HCT116 (cell line): ENCODE results near the gene TRIM66. TPM values are rescaled to one million over a fixed set of nuclear protein-coding genes. Genes with fewer than 3 reads are reported as not detected.

Experiments
- ATAC-seq: fragments of 200-7000 bp; cut with Tn5 transposase; 2 replicates; pipeline ENCODE4 v1.9.1; 2020; ENCODE audit warnings: mild to moderate bottlenecking, moderate library complexity
- BruUV-seq: library from RNA; stranded (reverse); fragments of 400-500 nt; replicated peaks from 2 replicates; lab custom pipeline; 2021; lab: Mats Ljungman, UMichigan
- CTCF ChIA-PET: fragments of 300-600 bp; sonication (Branson Sonifier 250); formaldehyde crosslinking; loops from one replicate; lab custom pipeline; 2021; ENCODE audit warnings: antibody characterized with exemption; lab: Charles Lee
- POLR2A ChIA-PET: fragments of 300-600, 350-600 bp; sonication (Branson Sonifier 250); formaldehyde crosslinking; loops from one replicate; lab custom pipeline; 2021; ENCODE audit warnings: antibody characterized with exemption; lab: Charles Lee
- RAD21 ChIA-PET, 2 experiments: fragments of 300-600 bp; sonication (Branson Sonifier 250); formaldehyde crosslinking; loops; one replicate each; lab custom pipeline; 2023; ENCODE audit warnings: low total read pairs in 2 of 2; ENCODE audit not compliant: uncharacterized antibody in 2 of 2, unreplicated experiment in 2 of 2, low non-redundant PET in 1 of 2; lab: Charles Lee
- DNase-seq: peaks from one replicate; pipeline ENCODE4 v3.0.0-alpha.2; 2010; ENCODE audit warnings: low read depth, low spot score
- H2AFZ ChIP-seq: fragments of 200-600 bp; shearing (Covaris generic), sonication (generic); 2 replicates; pipeline ENCODE4 v1.6.1; 2017; ENCODE audit warnings: low read depth, mixed run types, mixed read lengths, antibody characterized with exemption, low read length; ENCODE audit not compliant: poor library complexity, severe bottlenecking
- H3K27ac ChIP-seq: 2 replicates; pipeline ENCODE4 v1.5.1; 2012; ENCODE audit warnings: low read depth, low read length
- H3K27me3 ChIP-seq: fragments of 200-600 bp; sonication (generic); 2 replicates; pipeline ENCODE4 v1.6.1; 2016; ENCODE audit warnings: mixed run types, low read length, mixed read lengths; ENCODE audit not compliant: insufficient read depth
- H3K36me3 ChIP-seq, 2 experiments: fragments of 200-500 bp in 1 of 2; fragments of 200-600 bp in 1 of 2; sonication (Bioruptor generic) in 1 of 2; sonication (generic) in 1 of 2; 2 replicates each; pipeline versions ENCODE4 v1.5.1 to v1.6.1; 2014 to 2016; ENCODE audit warnings: low read length in 2 of 2, inconsistent platforms in 1 of 2, mixed read lengths in 1 of 2, mixed run types in 1 of 2; ENCODE audit not compliant: insufficient read depth in 2 of 2, control insufficient read depth in 1 of 2
- H3K4me1 ChIP-seq, 2 experiments: fragments of 200-600 bp in 1 of 2; sonication (generic) in 1 of 2; 2 replicates each; pipeline versions ENCODE4 v1.5.1 to v1.6.1; 2012 to 2017; ENCODE audit warnings: low read length in 2 of 2, inconsistent platforms in 1 of 2, mild to moderate bottlenecking in 1 of 2, mixed read lengths in 1 of 2, mixed run types in 1 of 2, moderate library complexity in 1 of 2; ENCODE audit not compliant: insufficient read depth in 2 of 2, control insufficient read depth in 1 of 2
- H3K4me2 ChIP-seq: fragments of 200-600 bp; sonication (generic); 2 replicates; pipeline ENCODE4 v1.6.1; 2017; ENCODE audit warnings: mixed run types, low read length, mixed read lengths
- H3K4me3 ChIP-seq, 2 experiments: fragments of 200-600 bp in 1 of 2; sonication (generic) in 1 of 2; replicated peaks in 1 of 2; 2 replicates each; pipeline ENCODE4 v1.5.1; 2011 to 2016; ENCODE audit warnings: low read length in 2 of 2, control low read depth in 1 of 2, low read depth in 1 of 2, mild to moderate bottlenecking in 1 of 2, mixed read lengths in 1 of 2, mixed run types in 1 of 2
- H3K79me2 ChIP-seq: fragments of 200-600 bp; sonication (generic); 2 replicates; pipeline ENCODE4 v1.6.1; 2017; ENCODE audit warnings: mild to moderate bottlenecking, mixed run types, low read length, moderate library complexity, mixed read lengths; ENCODE audit not compliant: insufficient read depth
- H3K9ac ChIP-seq: fragments of 200-600 bp; sonication (generic); 2 replicates; pipeline ENCODE4 v1.6.1; 2016; ENCODE audit warnings: low read length, mixed read lengths
- H3K9me2 ChIP-seq: fragments of 200-600 bp; sonication (generic), shearing (Covaris generic); 2 replicates; pipeline ENCODE4 v1.6.1; 2017; ENCODE audit warnings: mixed run types, mild to moderate bottlenecking, moderate library complexity; ENCODE audit not compliant: insufficient read depth
- H3K9me3 ChIP-seq, 2 experiments: fragments of 200-500 bp in 1 of 2; fragments of 200-600 bp in 1 of 2; sonication (Bioruptor generic) in 1 of 2; sonication (generic) in 1 of 2; 2 replicates each; pipeline ENCODE4 v1.6.1; 2014 to 2017; ENCODE audit warnings: low read length in 2 of 2, mixed read lengths in 2 of 2, inconsistent platforms in 1 of 2, low read depth in 1 of 2, mild to moderate bottlenecking in 1 of 2, mixed run types in 1 of 2, moderate library complexity in 1 of 2; ENCODE audit not compliant: control insufficient read depth in 1 of 2, insufficient read depth in 1 of 2
- H4K20me1 ChIP-seq: fragments of 200-600 bp; sonication (generic), shearing (Covaris generic); 2 replicates; pipeline ENCODE4 v1.6.1; 2017; ENCODE audit warnings: mixed run types, mild to moderate bottlenecking, moderate library complexity; ENCODE audit not compliant: insufficient read depth
- CBX3 ChIP-seq: IDR thresholded peaks from 2 replicates; pipeline ENCODE4 v1.6.1; 2012; ENCODE audit warnings: low read depth
- CEBPB ChIP-seq: IDR thresholded peaks from 2 replicates; pipeline ENCODE4 v1.6.1; 2012; ENCODE audit warnings: low read depth
- CTCF ChIP-seq, 3 experiments: fragments of 200-600 bp in 1 of 3; sonication (generic) in 1 of 3; IDR thresholded peaks in 2 of 3; conservative IDR thresholded peaks in 1 of 3; 2 replicates each; pipeline ENCODE4 v1.5.1; 2012 to 2017; ENCODE audit warnings: low read depth in 2 of 3, low read length in 2 of 3, antibody characterized with exemption in 1 of 3, borderline replicate concordance in 1 of 3, control low read depth in 1 of 3, mild to moderate bottlenecking in 1 of 3, mixed read lengths in 1 of 3, mixed run types in 1 of 3, moderate library complexity in 1 of 3; ENCODE audit not compliant: insufficient read depth in 1 of 3
- EGR1 ChIP-seq: IDR thresholded peaks from 2 replicates; pipeline ENCODE4 v1.6.1; 2012; ENCODE audit warnings: low read depth
- ELF1 ChIP-seq: IDR thresholded peaks from 2 replicates; pipeline ENCODE4 v1.6.1; 2012; ENCODE audit warnings: low read depth, borderline replicate concordance
- EZH2 ChIP-seq: fragments of 200-600 bp; sonication (generic); IDR thresholded peaks from 2 replicates; pipeline ENCODE4 v1.6.1; 2017; ENCODE audit warnings: antibody characterized with exemption, mixed run types
- EZH2phosphoT487 ChIP-seq: fragments of 200-600 bp; IDR thresholded peaks from 2 replicates; pipeline ENCODE4 v1.6.1; 2018; ENCODE audit warnings: antibody characterized with exemption, borderline replicate concordance
- FOSL1 ChIP-seq: IDR thresholded peaks from 2 replicates; pipeline ENCODE4 v1.6.1; 2012; ENCODE audit warnings: low read depth
- MAX ChIP-seq: IDR thresholded peaks from 2 replicates; pipeline ENCODE4 v1.6.1; 2012
- POLR2AphosphoS5 ChIP-seq: IDR thresholded peaks from 2 replicates; pipeline ENCODE4 v1.6.1; 2011; ENCODE audit warnings: mild to moderate bottlenecking, low read depth, low read length, moderate library complexity
- RAD21 ChIP-seq: IDR thresholded peaks from 2 replicates; pipeline ENCODE4 v1.6.1; 2012; ENCODE audit warnings: low read depth, mild to moderate bottlenecking
- REST ChIP-seq: IDR thresholded peaks from 2 replicates; pipeline ENCODE4 v1.6.1; 2012; ENCODE audit warnings: low read depth
- SIN3A ChIP-seq: IDR thresholded peaks from 2 replicates; pipeline ENCODE4 v1.6.1; 2012; ENCODE audit warnings: low read depth
- SP1 ChIP-seq: IDR thresholded peaks from 2 replicates; pipeline ENCODE4 v1.6.1; 2012; ENCODE audit warnings: low read depth
- SRF ChIP-seq: IDR thresholded peaks from 2 replicates; pipeline ENCODE4 v1.6.1; 2012; ENCODE audit warnings: low read depth
- TCF7L2 ChIP-seq: IDR thresholded peaks from 2 replicates; pipeline ENCODE4 v1.7.0; 2011; ENCODE audit warnings: borderline replicate concordance, inconsistent platforms; ENCODE audit not compliant: insufficient read depth, insufficient read length; ENCODE audit errors: extremely low read depth
- YY1 ChIP-seq: IDR thresholded peaks from 2 replicates; pipeline ENCODE4 v1.6.1; 2011; ENCODE audit warnings: low read length, low read depth, moderate library complexity, mild to moderate bottlenecking; ENCODE audit not compliant: insufficient replicate concordance; ENCODE audit errors: extremely low read depth
- ZFX ChIP-seq: fragments of 450-650 bp; IDR thresholded peaks from 2 replicates; pipeline ENCODE4 v1.6.1; 2017
- ZNF274 ChIP-seq: fragments of 200-500 bp; sonication (Bioruptor generic); IDR thresholded peaks from 2 replicates; pipeline ENCODE4 v1.6.1; 2014; ENCODE audit warnings: mild to moderate bottlenecking, low read depth, low read length, inconsistent platforms
- intact Hi-C: fragments of 100-400 bp; cut with micrococcal nuclease; formaldehyde crosslinking; loops from 2 replicates; pipeline ENCODE4 v1.10.0; 2022
- total RNA-seq: library from RNA; stranded (reverse); gene quantifications from one replicate; pipeline ENCODE4 v1.2.1, GENCODE V29; 2021; ENCODE audit not compliant: unreplicated experiment
- TF ChIP-seq, protein P1 (sequence below): IDR thresholded peaks from 2 replicates; pipeline ENCODE4 v1.6.1; 2012

Gene TRIM66
- total RNA-seq, 1 experiment from 2014 or later: 24.8 TPM

DNA sequence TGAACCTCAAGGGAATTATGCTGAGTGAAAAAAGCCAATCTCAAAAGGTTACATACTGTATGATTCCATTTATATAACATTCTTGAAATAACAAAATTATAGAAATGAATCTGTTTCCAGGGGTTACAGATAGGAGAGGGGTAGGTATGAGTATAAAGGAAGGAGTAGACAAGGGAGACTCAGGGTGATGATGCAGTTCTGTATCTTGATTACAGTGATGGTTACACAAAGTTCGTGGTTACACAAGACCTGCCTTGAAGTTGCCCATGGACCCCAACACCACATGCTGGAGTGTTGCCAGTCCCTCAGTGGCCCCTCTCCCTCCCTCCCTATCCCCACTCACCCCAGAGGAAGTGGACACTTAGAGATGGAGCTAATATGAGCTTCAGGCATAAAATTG lies 108.7 kb downstream of the TRIM66 start:
- ATAC-seq: no peak
- TF ChIP-seq ZNF274 (no peak), TCF7L2 (no peak), CEBPB (no peak), ZFX (no peak), SIN3A (no peak), CBX3 (no peak), MAX (no peak), ELF1 (no peak), EGR1 (no peak), POLR2AphosphoS5 (no peak), FOSL1 (no peak), SP1 (no peak), REST (no peak), RAD21 (no peak), SRF (no peak), YY1 (no peak), CTCF (IDR thresholded peaks at IDR 0.05 in 2 of 3, conservative IDR thresholded peaks at IDR 0.05 in 1 of 3; ENCODE audit: borderline replicate concordance in 1 of 3, insufficient read depth in 1 of 3, low read depth in 2 of 3, low read length in 2 of 3) (no peak), EZH2phosphoT487 (no peak), EZH2 (no peak)
- TF ChIP-seq, protein P1, sequence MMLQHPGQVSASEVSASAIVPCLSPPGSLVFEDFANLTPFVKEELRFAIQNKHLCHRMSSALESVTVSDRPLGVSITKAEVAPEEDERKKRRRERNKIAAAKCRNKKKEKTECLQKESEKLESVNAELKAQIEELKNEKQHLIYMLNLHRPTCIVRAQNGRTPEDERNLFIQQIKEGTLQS: no peak
- TF ChIP-seq, all 23 proteins: peak for 0
- no TSS peak for BruUV-seq
- Histone ChIP-seq H3K27me3 (no peaks in the 10 kb centered on the region), H3K4me2 (no peak overlapping the region), H3K4me1 (peaks cover 0 to 3% of the 10 kb centered on the region in 2 experiments; a peak in 1 of 4 replicates), H3K4me3 (no peak overlapping the region), H3K9me3 (no peaks in the 10 kb centered on the region), H3K9ac (no peak overlapping the region), H4K20me1 (no peaks in the 10 kb centered on the region), H3K36me3 (no peaks in the 10 kb centered on the region), H3K79me2 (no peaks in the 10 kb centered on the region), H3K27ac (no peak overlapping the region), H2AFZ (no peak overlapping the region), H3K9me2 (no peaks in the 10 kb centered on the region)
- no peak for DNase-seq
- ChIA-PET POLR2A (no interaction called here), RAD21 (no interaction called here), CTCF (no interaction called here)
- intact Hi-C loops: no loop called here
